Activated CD4-positive, alpha-beta T cell treated with anti-CD3 and anti-CD28 coated beads, Interleukin-2, amount 10 ng/mL, durations not matched to agents 7 days and 5 days (primary cell): ENCODE measurements around the gene CXCR2. TPM values are rescaled to one million over a fixed set of nuclear protein-coding genes. Genes with fewer than 3 reads are reported as not detected.
"Not testable (repeated sequence)": the region's sequence is repeated elsewhere in the genome, so short reads cannot be mapped to it uniquely, and the experiment has no call there.

Experiments
- CTCF ChIA-PET: fragments of 350-600 bp; sonication (Branson Sonifier 250); formaldehyde crosslinking; loops from one replicate; lab custom pipeline; 2021; ENCODE audit warnings: antibody characterized with exemption; lab: Charles Lee
- POLR2A ChIA-PET: fragments of 350-600 bp; sonication (Branson Sonifier 250); formaldehyde crosslinking; loops from one replicate; lab custom pipeline; 2021; ENCODE audit warnings: antibody characterized with exemption; lab: Charles Lee
- DNase-seq: peaks from one replicate; pipeline ENCODE4 v3.0.0-alpha.2; 2020
- H3K27ac Mint-ChIP-seq: one replicate; pipeline ENCODE4 v1.8.0; 2021; ENCODE audit warnings: mild to moderate bottlenecking, moderate library complexity, mixed read lengths
- H3K27me3 Mint-ChIP-seq: one replicate; pipeline ENCODE4 v1.8.0; 2021; ENCODE audit warnings: mixed read lengths
- H3K36me3 Mint-ChIP-seq: one replicate; pipeline ENCODE4 v1.8.0; 2021; ENCODE audit warnings: low read depth, mixed read lengths
- H3K4me1 Mint-ChIP-seq: one replicate; pipeline ENCODE4 v1.8.0; 2021; ENCODE audit warnings: mixed read lengths
- H3K4me3 Mint-ChIP-seq: one replicate; pipeline ENCODE4 v1.8.0; 2021; ENCODE audit warnings: mild to moderate bottlenecking, moderate library complexity, mixed read lengths
- H3K9me3 Mint-ChIP-seq: one replicate; pipeline ENCODE4 v1.8.0; 2021; ENCODE audit warnings: mixed read lengths
- total RNA-seq, 2 experiments: library from RNA; stranded (reverse); gene quantifications; one replicate each; pipeline ENCODE4 v1.2.3, GENCODE V29; 2021

CXCR2 gene
- total RNA-seq, 2 experiments from 2014 or later = 0.20 to 0.37 TPM

DNA sequence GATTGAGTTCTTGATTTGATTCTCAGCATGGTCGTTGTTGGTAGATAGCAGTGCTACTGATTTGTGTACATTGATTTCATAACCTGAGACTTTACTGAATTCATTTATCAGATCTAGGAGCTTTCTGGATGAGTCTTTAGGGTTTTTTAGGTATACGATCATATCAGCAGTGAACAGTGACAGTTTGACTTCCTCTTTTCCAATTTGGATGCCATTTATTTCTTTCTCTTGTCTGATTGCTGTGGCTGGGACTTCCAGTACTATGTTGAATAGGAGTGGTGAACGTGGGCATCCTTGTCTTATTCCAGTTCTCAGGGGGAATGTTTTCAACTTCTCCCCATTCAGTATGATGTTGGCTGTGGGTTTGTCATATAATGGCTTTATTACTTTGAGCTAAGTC is 27.9 kb upstream of the CXCR2 start:
- Mint-ChIP-seq H3K27ac (no peak overlapping the region), H3K9me3 (no peaks in the 10 kb centered on the region), H3K27me3 (peaks cover 30% of the 10 kb centered on the region), H3K4me3 (no peak overlapping the region), H3K4me1 (no peaks in the 10 kb centered on the region), H3K36me3 (no peaks in the 10 kb centered on the region)
- CTCF ChIA-PET = interaction anchor here (1.2 kb wide), 1 partner anchor 15 kb away, joined by 3 read pairs; no protein-coding TSS in a partner anchor
- POLR2A ChIA-PET = no interaction called here
- no peak for DNase-seq

DNA sequence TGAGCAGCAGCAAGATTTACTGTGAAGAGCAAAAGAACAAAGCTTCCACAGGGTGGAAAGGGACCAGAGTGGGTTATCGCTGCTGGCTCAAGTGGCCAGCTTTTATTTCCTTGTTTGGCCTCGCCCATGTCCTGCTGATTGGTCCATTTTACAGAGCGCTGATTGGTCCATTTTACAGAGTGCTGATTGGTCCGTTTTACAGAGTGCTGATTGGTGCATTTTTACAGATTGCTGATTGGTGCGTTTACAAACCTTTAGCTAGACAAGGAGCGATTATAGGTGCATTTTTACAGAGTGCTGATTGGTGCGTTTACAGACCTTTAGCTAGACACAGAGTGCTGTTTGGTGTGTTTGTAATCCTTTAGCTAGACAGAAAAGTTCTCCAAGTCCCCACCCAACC is 17.0 kb upstream of the CXCR2 start:
- not testable (repeated sequence) for H3K4me1 Mint-ChIP-seq, H3K9me3 Mint-ChIP-seq, DNase-seq, H3K4me3 Mint-ChIP-seq, H3K27ac Mint-ChIP-seq, H3K36me3 Mint-ChIP-seq
- peaks cover 43% of the 10 kb centered on the region for H3K27me3 Mint-ChIP-seq
- ChIA-PET POLR2A (interaction anchor here (0.6 kb wide), 1 partner anchor 1562 kb away, joined by 3 read pairs; no protein-coding TSS in a partner anchor), CTCF (interaction anchor here (0.6 kb wide), 1 partner anchor 23 kb away, joined by 3 read pairs; no protein-coding TSS in a partner anchor)

DNA sequence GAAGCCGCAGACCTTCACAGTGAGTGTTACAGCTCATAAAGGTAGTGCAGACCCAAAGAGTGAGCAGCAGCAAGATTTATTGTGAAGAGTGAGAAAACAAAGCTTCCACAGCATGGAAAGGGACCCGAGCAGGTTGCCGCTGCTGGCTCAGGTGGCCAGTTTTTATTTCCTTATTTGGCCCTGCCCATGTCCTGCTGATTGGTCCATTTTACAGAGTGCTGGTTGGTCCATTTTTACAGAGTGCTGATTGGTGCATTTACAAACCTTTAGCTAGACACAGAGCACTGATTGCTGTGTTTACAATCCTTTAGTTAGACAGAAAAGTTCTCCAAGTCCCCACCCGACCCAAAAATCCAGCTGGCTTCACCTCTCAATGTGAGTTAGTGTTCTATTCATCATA is 4.0 kb upstream of the CXCR2 start:
- H3K9me3 Mint-ChIP-seq = peaks cover 15% of the 10 kb centered on the region
- CTCF ChIA-PET = interaction anchor here (1.0 kb wide), 1 partner anchor 25 kb away, joined by 3 read pairs; no protein-coding TSS in a partner anchor

DNA sequence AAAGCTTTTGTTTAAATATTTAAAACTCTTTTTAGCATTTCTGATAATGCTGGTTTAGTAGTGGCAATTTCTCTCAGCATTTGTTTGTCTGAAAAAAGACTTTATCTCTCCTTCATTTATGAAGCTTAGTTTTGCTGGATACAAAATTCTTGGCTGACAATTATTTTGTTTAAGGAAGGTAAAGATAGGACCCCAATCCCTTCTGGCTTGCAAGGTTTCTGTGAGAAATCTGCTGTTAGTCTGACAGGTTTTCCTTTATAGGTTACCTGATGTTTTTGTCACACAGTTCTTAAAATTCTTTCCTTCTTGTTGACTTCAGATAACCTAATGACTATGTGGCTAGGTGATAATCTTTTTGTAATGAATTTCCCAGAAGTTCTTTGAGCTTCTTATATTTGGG is 3.5 kb upstream of the CXCR2 start:
- H3K36me3 Mint-ChIP-seq, DNase-seq, H3K4me3 Mint-ChIP-seq, POLR2A ChIA-PET, H3K27ac Mint-ChIP-seq: not testable (repeated sequence)
- CTCF ChIA-PET = interaction anchor here (1.0 kb wide), 1 partner anchor 24 kb away, joined by 3 read pairs; no protein-coding TSS in a partner anchor
- Mint-ChIP-seq H3K4me1 (peaks cover 13% of the 10 kb centered on the region), H3K9me3 (peaks cover 15% of the 10 kb centered on the region), H3K27me3 (peaks cover 18% of the 10 kb centered on the region)

More for the DNA sequence above, 4.0 kb upstream of the CXCR2 start:
- Mint-ChIP-seq H3K4me1 (peaks cover 13% of the 10 kb centered on the region), H3K27me3 (peaks cover 18% of the 10 kb centered on the region)
- H3K36me3 Mint-ChIP-seq, POLR2A ChIA-PET, H3K4me3 Mint-ChIP-seq, DNase-seq, H3K27ac Mint-ChIP-seq: not testable (repeated sequence)

DNA sequence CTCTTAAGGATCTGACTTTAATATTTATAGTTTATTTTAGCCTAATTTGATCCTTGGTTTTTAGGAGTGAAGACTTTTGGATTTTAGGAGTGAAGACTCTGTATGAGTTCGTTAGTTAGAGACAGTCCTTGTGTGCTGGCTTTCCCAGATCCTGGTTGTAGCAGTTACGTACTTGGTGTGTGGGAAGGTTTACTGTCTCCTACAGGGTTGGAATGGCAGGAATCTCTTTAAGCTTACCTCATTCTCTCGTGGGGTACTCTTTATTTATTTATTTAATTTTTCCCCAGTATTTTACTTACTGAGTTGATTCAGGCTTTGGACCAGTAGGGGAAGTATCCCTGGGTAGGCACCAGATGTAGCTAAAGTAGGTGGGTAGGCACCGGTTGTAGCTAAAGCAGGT is 1.8 kb upstream of the CXCR2 start:
- no peak overlapping the region for H3K27ac Mint-ChIP-seq
- ChIA-PET CTCF (interaction anchor here (0.6 kb wide), 2 partner anchors 290 to 397 kb away, joined by 3 read pairs; no protein-coding TSS in a partner anchor), POLR2A (no interaction called here)
- H3K4me1 Mint-ChIP-seq = peaks cover 13% of the 10 kb centered on the region
- no peak overlapping the region for H3K4me3 Mint-ChIP-seq
- H3K27me3 Mint-ChIP-seq = peaks cover 22% of the 10 kb centered on the region
- H3K36me3 Mint-ChIP-seq = no peaks in the 10 kb centered on the region
- no peak for DNase-seq
- H3K9me3 Mint-ChIP-seq = peaks cover 15% of the 10 kb centered on the region

DNA sequence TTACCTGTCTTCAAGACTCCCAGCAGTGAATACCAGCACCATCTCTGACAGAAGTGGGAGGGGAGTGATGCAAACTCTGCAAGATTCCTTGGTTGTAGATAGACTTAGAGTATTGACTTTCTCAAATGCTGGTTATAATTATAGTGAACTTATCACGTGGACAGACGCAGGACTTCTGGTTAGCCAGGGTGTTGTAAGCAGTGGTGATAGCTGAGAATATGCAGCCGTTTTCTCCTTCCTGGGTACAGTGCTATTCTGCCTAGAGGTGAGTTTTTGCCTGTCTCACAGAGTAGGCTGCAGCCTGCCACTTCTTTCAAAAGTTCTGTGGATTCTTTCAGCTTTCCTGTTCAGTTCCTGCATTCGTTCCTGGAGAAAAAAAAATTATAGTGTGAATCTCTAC is 733 bp upstream of the CXCR2 start:
- H3K4me3 Mint-ChIP-seq = no peak overlapping the region
- H3K36me3 Mint-ChIP-seq = no peaks in the 10 kb centered on the region
- peaks cover 15% of the 10 kb centered on the region for H3K9me3 Mint-ChIP-seq
- ChIA-PET POLR2A (no interaction called here), CTCF (no interaction called here)
- H3K4me1 Mint-ChIP-seq = peaks cover 13% of the 10 kb centered on the region
- H3K27me3 Mint-ChIP-seq = peaks cover 22% of the 10 kb centered on the region
- no peak for DNase-seq
- H3K27ac Mint-ChIP-seq = no peak overlapping the region

DNA sequence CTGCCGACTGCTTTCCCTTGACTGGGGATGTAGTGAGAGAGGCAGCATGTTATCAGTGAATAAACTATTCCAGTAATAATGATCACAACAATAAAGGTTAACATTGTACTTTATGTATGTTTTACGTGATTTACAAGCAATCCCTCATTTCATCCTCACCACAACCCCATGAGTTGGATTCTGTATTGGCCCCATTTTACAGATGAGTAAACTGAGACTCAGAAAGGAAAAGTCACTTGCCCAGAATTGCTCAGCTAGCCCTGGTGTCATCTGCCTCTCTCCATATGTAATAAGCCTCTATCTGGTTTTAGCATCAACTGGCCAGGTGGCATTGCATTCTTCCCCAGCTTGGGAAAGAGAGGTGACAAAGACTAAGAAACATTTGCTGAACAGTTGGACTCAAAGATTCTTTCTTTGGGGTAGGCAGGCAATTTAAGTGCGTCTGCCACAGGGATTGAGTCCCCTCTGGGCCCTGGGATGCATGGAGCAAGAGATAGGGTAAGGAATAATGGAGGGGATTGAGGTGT is 2.2 kb downstream of the CXCR2 start:
- Mint-ChIP-seq H3K36me3 (no peaks in the 10 kb centered on the region), H3K4me3 (no peak overlapping the region), H3K27me3 (peaks cover 8% of the 10 kb centered on the region), H3K9me3 (peaks cover under 1% of the 10 kb centered on the region), H3K4me1 (peaks cover 13% of the 10 kb centered on the region), H3K27ac (no peak overlapping the region)
- ChIA-PET POLR2A (no interaction called here), CTCF (no interaction called here)
- DNase-seq = no peak

DNA sequence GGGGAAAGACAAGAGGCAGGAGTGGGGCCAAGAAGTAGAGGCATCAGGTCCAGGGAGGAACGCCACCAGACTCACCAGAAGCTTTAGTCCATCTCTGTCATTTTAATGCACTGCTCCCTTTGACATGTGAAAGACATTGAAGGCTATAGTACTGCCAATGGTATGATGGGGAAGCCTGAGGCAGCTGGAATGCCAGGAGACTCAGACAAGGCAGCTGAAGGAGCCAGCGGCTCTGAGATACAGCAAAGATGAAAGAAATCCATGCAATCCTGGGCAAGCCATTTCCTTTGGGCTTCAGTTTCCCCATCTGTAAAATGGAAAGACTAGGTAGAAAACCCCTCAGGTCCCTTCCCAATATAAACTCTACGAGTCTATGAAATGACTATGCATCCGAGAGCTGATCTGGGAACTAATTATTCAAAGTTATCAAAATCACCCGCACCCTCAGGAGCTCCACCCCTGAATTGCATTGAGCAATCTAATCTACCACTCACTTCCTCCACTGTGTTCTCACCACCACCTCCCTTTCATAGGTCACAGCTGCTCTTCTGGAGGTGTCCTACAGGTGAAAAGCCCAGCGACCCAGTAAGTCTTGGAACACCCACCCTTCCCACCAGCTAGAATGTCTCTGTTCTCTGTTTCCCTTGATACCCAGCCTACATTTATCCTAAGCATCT is 3.1 kb downstream of the CXCR2 start:
- Mint-ChIP-seq H3K9me3 (no peaks in the 10 kb centered on the region), H3K36me3 (no peaks in the 10 kb centered on the region), H3K4me1 (peaks cover 13% of the 10 kb centered on the region), H3K27me3 (peaks cover 8% of the 10 kb centered on the region), H3K27ac (no peak overlapping the region), H3K4me3 (no peak overlapping the region)
- no peak for DNase-seq
- ChIA-PET POLR2A (no interaction called here), CTCF (no interaction called here)

DNA sequence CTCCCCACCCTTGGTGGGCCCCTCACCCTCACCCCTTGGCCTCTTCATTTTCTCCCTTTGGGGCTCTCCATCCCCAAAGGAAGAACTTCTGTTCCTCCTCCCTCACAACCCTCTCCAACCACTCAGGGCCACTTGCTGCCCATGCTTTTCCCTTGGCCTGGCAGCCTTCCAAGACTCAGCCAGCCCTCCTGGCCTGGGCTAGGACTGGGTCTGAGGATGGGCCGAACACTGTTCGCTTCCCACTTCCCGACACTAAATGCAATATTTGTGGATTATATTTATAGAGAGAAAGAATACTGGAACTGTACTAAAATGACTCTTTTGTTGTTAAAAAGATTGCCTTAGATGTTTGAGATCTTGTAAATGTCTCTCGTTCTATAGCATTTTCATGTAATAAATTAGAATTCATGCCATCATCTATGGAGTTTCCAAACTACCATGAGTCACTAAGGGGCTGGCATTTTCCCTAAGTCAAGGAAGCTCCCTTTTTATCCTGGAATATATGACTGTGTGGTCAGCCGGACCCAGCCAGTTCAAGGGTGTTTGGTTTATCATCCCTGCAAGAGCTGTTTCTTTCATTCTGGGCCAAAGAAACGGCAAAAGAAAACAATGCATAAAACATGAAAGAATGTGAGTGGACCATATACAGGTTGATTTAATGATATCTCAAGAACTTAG is 3.8 kb downstream of the CXCR2 start:
- Mint-ChIP-seq H3K4me3 (no peak overlapping the region), H3K27ac (no peak overlapping the region), H3K27me3 (peaks cover 8% of the 10 kb centered on the region), H3K9me3 (no peaks in the 10 kb centered on the region), H3K36me3 (no peaks in the 10 kb centered on the region), H3K4me1 (peaks cover 13% of the 10 kb centered on the region)
- ChIA-PET POLR2A (no interaction called here), CTCF (no interaction called here)
- DNase-seq = no peak

DNA sequence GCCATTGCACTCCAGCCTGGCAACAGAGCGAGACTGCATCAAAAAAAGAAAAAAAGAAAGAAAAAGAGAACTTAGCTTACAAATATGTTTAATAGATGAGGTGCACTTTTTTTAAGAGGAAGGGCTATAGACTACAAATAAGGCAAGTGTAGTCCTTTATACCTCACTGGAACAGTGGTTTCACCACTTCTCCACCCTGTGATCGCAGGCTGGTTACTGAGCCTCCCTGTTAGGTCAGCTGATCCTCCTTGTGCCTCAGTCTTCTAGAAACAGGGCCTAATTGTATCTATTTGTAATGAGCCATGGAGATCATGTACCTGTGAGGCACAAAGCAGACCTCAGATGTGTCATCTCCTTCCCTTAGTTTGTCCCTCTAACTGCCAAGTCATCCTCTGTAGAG is 4.5 kb downstream of the CXCR2 start:
- no peak for DNase-seq
- H3K27ac Mint-ChIP-seq = no peak overlapping the region
- CTCF ChIA-PET = no interaction called here
- no peaks in the 10 kb centered on the region for H3K36me3 Mint-ChIP-seq
- H3K4me3 Mint-ChIP-seq = no peak overlapping the region
- H3K27me3 Mint-ChIP-seq = peaks cover 7% of the 10 kb centered on the region
- H3K9me3 Mint-ChIP-seq = no peaks in the 10 kb centered on the region
- POLR2A ChIA-PET = no interaction called here
- H3K4me1 Mint-ChIP-seq = peaks cover 8% of the 10 kb centered on the region

DNA sequence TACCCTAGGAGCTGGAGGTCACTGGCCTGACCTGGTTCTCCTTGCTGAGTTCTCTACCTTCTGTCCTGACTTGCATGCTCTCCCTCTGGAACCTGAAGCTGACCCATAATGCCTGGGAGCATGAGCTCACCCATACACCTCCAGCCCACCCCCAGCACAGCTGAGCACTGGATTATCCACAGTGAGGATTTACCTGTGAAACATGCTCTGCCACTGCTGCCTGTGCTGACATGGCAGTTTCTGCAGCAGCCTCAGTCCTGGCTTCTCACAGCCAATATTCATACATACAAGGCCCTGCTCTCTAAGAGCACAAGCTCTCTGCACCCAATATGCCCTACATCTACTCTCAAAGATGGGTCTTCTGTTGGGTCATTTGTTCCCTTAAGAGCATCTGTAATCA is 5.0 kb downstream of the CXCR2 start:
- Mint-ChIP-seq H3K9me3 (no peaks in the 10 kb centered on the region), H3K27ac (no peak overlapping the region), H3K4me3 (no peak overlapping the region), H3K27me3 (peaks cover 4% of the 10 kb centered on the region), H3K4me1 (peaks cover 4% of the 10 kb centered on the region), H3K36me3 (no peaks in the 10 kb centered on the region)
- CTCF ChIA-PET = no interaction called here
- POLR2A ChIA-PET = no interaction called here
- no peak for DNase-seq

DNA sequence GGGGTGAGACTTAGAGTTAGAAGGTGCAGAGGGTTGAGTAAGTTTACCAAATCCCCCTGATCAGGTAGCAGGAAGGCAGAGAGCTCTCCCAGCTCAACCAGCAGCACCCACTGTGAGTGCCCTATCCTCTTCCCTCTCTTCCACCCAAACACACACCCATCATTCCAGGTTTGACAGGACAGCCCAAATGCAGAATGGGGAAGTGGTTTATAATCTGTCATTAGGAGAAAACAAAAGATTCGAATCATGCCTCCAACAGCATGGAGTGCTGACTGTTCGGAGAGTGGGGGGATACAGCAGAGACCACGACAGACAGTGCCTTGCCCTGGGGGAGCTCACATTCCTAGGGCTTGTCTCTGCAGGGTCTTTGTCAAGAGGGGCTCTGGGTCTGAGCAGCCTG is 11.7 kb downstream of the CXCR2 start:
- H3K27ac Mint-ChIP-seq = no peak overlapping the region
- no peak for DNase-seq
- no peak overlapping the region for H3K4me3 Mint-ChIP-seq
- no peaks in the 10 kb centered on the region for H3K9me3 Mint-ChIP-seq
- ChIA-PET CTCF (no interaction called here), POLR2A (no interaction called here)
- H3K36me3 Mint-ChIP-seq = no peaks in the 10 kb centered on the region
- H3K27me3 Mint-ChIP-seq = peaks cover 30% of the 10 kb centered on the region
- no peaks in the 10 kb centered on the region for H3K4me1 Mint-ChIP-seq

DNA sequence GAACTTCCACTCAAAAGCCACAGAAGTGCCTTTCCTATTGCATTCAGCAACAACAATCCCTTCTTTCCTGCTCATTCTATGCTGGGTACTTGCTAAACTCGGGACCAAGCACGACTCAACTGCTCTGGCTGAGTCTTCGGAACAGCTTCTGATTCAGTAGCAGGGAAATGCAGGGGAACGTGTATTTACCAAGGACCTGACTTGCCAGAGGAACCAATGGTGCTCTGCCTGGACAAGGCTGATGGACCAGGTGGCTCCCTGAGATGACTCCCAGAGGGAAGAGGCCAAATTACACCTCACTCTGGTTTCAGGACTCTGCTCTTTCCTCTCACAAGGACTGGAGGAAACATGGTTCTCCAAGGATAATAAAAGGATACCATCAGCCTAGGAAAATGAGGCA is 12.2 kb downstream of the CXCR2 start:
- no peaks in the 10 kb centered on the region for H3K9me3 Mint-ChIP-seq
- peaks cover 30% of the 10 kb centered on the region for H3K27me3 Mint-ChIP-seq
- no peak for DNase-seq
- no peak overlapping the region for H3K4me3 Mint-ChIP-seq
- H3K4me1 Mint-ChIP-seq = no peaks in the 10 kb centered on the region
- H3K27ac Mint-ChIP-seq = no peak overlapping the region
- ChIA-PET POLR2A (no interaction called here), CTCF (no interaction called here)
- H3K36me3 Mint-ChIP-seq = no peaks in the 10 kb centered on the region
